ENCODE results near the gene ALOXE3.

Gene ALOXE3

DNA sequence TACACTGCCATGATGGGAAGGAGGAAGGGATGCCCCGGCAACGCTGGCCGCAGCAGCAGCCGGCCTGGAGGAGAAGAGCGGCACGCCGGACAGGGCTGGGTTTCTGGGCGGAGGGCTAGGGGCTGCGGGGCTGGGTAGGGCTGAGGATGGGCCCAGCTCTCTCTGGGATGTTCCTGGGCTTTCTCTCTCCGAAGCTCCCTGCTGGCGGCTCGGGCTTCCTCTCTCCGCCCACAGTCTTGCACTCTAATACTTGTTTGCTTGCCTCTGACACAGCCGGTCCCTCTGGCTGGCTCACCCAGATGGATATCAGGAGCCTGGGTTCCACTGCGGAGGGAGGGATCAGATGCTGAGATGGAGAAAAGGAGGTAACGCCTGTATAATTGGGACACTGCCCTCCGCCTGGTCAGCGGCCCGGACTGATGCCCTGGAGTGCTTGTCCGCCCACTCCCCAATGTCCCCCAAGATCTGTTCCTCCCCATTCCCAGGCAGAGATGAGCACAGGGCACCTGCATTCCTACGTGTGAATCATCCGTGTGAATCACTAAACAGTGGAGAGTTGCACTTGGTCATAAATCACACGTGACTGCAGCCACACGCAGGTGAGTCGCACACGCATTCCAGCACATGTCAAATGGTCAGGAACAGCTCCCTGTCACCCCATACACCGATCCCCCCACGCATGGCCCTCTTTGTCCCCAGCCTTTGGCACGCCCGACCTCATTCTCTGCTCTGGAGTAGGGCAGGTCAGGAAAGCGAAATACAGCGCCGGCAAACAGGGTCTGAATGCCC lies at the start of gene ALOXE3:
Gene ALOXE3, minus strand, starts transcription at position 535 of the 789 bp plus-strand sequence. Its CDS starts 524 bp downstream, at position 11.
- peak in 1 of 3 donors; percentile 19 for DNase-seq (ENCODE audit: low read depth in 2 of 3, low spot score in 1 of 3)

DNA sequence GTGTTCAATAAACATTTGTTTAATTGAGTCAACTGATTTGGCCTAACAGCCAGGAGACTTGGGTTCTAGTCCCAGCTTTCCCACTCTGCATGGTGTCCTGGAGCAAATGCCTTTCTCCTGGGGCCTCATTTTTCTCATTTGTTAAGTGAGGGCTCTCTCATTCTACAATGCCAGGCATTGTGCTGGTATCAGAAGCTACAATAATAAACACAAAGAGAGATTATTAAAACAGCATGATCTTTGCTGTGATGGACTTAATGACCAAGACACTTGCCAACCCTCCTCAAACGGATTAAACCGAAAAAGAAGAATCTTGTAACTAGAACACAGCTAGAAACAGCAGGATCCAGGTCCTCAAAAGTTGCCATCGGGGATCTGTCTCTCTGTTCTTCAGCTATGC lies 49.2 kb upstream of the ALOXE3 start:
- DNase-seq (ENCODE audit: low read depth in 2 of 3, low spot score in 1 of 3): no peak

DNA sequence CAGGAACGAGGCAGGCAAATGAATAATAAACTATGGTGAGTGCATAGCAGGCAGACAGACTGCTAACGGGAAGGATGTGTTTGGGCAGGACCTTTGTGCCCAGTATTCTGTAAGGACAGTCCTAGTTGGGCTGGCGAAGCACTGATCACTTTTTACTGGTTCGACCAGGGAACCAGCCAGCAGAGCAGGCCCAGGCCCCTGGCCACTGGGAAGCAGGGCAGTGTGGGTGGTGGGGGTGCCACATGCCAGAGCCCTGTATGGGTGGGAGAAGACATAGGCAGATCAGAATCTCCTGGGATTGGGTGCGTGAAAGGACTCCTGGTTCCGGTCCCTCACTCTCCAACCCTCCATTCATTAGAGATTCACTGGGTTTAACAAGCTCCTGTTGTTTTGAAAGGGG lies 48.4 kb upstream of the ALOXE3 start:
- DNase-seq (ENCODE audit: low read depth in 2 of 3, low spot score in 1 of 3): no peak

DNA sequence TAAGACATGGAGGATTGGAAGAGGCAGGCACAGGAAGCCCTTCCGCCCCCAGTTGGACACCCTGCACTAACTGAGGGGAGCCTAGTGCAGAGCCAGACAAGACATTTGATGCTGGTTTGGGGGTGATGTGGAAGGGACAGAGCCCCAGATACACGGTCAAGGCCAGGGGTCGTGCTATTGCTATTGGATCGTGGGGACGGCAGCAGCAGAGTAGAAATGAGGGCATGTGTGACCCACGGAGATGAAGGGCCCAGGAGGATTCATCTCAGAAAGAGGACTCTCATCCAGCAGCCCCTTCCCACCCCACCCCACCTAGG lies 46.5 kb upstream of the ALOXE3 start:
- no peak for DNase-seq (ENCODE audit: low read depth in 2 of 3, low spot score in 1 of 3)

DNA sequence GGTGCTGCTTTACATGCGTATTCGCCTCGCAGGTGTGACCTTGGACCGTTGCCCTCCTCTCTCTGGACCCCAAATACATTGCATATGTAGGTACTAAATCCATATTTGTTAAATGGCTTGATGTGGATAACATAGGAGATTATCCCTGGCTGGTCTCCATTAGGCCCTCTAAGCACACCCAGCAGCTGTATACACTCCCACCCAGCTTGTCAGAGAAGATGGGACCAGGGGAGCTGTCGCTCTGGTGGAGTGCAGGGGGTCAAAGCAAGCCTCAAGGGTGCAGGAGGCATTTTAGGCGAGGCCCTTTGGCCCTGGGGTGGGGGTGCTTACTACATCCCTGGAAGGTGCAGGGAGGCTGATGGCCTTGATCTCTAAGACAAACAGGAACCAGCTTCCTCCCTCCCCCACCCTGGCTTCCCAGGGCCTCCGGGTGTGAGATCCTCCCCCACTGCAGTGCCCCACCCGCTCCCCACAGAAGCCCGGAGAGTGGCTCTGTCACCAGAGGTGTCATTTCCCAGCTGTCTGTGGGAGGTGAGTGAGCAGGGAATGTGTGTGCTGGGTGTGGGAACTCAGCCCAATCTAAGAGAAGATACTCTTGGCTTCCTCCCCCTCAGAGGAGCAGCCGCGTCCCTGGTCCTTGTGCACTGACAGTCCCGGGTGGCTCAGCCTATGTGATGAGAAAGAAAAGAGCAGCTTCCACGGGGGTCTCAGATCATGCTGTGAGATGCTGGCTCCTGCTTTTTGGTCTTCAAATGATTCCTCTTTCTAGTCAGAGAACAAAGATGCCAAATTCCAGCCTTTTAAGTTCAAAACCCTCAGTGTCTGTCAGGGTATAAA lies 45.9 kb upstream of the ALOXE3 start:
- DNase-seq (ENCODE audit: low read depth in 2 of 3, low spot score in 1 of 3): peak; percentile 70 to 75 (median 70)

DNA sequence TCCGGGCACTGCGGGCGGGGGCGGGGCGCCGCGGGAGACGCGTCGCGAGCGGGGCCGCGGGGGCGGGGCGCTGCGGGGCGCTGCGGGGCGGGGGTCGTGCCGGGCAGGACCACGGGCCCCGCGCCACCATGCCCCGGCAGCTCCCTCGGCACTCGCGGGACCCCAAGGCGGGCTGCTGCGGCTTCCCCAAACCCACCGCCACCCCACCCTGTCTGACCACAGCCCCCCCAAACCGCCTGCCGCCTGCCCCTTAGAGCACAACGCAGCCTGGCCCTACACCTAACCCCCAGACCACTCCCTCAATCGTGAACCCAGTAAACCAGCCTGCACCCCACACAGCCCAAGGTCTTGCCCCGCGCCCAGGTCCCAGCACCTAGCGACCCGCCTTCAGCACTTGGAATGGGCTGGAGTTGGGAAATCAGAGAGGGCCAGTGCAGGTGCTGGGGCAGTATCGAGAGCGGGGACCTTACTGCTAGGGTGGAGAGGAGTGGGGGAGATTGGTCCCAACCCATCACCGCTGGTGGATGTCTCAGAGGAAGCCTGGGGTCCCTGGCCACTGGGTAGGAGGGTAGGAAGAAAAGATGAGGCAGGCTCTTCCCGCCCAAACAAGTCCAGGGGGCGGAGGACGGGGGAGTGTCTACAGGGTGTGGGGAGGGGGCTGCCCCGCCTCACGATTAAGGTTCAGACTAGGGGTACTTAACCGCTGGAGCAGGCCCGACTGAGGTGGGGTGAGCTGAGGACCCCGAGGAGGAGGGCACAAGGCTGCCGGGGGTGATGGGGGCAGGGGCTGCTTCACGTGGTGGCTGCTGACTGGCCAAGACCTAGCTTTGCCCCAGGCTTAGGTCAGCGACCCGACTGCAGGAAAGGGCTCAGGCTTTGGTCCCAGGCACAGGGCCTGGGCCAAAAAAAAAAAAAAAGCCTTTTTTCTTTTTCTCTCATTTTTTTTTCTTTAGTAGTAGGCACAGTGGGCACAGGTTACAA lies 45.0 kb upstream of the ALOXE3 start:
- no peak for DNase-seq (ENCODE audit: low read depth in 2 of 3, low spot score in 1 of 3)

DNA sequence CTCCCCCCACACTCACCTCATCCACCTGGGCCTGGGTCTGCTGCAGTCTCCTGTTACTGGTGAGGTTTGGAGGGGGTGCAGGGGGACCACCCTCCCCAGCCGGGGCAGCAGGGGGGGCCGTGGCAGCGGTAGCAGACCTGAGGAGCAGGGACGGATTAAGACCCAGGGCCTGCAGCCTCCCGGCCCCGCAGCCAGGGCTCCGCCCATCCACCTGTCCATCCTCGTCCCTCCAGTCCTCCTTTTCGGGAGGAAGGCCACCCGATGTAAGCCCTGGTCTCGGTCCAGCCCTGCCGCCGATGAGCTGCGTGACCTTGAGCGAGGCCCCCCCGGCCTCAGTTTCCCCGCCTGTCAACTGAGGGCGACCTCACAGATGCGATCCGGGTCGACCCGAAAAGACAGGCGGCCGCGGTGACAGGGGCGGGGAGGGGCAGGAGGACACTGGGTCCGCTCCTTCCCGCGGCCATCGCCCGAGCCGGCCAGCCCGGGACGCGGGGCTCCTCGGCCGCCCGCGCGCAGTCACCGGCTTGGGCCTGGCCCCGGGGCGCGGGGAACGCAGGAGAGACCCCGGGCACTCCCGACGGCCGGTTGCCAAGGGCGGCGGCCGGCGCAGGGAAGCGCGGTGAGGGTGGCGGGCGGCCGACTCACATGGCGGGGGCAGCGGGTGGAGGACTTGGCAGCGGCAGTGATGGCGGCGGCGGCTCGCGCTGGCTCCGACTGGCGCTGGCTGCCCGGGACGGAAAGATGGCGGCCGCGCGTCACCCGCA lies 44.1 kb upstream of the ALOXE3 start, which contains the start of gene VAMP2:
Gene VAMP2, minus strand, starts transcription at position 716 of the 764 bp plus-strand sequence. Its CDS starts 69 bp downstream, at position 647.
- peak in 1 of 3 donors; percentile 75 for DNase-seq (ENCODE audit: low read depth in 2 of 3, low spot score in 1 of 3)

DNA sequence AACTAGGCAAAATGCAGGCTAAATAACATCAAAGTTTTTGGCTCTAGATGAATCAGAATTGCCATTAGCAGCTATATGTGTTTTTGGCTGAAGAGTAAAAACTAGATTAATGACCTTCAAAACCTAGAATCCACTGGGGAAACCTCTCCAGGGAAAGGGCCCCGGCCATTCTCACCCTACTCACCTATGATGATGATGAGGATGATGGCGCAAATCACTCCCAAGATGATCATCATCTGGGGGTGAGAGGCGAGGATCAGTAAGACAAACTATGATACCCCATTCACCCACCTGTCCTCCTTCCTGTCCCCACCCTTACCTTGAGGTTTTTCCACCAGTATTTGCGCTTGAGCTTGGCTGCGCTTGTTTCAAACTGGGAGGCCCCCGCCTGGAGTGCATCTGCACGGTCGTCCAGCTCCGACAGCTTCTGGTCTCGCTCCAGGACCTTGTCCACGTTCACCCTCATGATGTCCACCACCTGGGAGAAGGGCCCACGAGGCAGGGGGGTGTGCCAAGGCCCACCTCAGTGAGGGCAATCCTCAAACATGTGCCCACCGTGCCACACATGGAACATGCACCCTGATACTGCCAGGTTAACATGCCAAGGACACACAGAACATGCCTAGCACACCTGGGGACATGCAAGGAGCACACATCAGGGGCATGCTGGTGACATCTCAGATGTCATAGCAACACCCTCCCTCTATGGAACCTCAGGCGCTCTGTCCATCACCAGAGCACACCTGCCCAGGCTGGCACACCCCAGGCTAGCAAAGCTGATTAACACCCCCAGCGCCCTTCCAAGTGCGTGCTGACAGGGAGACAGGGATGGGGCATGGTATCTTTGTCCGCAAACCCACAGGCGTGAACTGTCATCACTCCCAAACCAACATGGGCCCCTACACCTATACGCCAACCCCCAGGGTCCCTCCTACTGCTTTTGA lies 43.2 kb upstream of the ALOXE3 start:
- no peak for DNase-seq (ENCODE audit: low read depth in 2 of 3, low spot score in 1 of 3)

DNA sequence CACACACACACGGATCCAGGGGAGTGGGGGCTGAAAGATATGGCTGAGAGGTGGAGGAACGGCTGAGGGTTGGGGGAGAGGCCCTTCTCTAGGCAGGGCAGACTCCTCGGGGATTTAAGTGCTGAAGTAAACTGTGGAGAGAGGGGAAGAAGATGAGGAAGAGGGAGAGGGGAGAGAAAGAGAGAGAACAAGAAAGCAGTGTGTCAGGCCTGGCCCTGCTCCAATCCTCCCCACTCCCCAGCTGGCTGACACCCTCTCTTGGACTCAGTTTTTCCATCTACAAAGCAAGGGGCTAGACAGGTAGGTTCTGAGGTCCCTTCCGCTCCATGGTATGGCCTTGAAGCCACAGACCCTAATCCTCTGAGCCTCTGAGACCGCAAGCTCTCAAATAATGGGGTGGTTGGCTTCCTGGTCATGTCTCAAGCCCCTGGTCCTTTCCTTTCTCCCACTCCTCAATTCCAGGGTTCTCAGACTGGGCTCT lies 42.5 kb upstream of the ALOXE3 start:
- DNase-seq (ENCODE audit: low read depth in 2 of 3, low spot score in 1 of 3): no peak

DNA sequence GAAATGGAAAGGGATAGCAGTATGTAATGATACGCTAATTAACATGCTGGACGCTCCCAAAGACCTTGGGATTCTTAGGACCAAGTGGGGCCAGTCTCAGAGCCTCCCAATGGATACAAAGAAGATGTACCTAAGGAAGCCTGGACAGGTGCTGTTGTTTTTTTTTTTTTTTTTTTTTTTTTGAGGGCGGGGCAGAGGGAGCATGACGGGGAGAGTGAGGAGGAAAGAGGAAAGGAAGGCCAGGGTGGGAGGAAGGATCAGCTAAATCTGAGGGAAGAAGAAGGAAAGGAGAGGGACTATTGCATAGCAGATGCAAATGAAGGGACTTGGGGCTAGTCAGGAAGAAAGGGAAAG lies 41.9 kb upstream of the ALOXE3 start:
- DNase-seq (ENCODE audit: low read depth in 2 of 3, low spot score in 1 of 3): no peak

DNA sequence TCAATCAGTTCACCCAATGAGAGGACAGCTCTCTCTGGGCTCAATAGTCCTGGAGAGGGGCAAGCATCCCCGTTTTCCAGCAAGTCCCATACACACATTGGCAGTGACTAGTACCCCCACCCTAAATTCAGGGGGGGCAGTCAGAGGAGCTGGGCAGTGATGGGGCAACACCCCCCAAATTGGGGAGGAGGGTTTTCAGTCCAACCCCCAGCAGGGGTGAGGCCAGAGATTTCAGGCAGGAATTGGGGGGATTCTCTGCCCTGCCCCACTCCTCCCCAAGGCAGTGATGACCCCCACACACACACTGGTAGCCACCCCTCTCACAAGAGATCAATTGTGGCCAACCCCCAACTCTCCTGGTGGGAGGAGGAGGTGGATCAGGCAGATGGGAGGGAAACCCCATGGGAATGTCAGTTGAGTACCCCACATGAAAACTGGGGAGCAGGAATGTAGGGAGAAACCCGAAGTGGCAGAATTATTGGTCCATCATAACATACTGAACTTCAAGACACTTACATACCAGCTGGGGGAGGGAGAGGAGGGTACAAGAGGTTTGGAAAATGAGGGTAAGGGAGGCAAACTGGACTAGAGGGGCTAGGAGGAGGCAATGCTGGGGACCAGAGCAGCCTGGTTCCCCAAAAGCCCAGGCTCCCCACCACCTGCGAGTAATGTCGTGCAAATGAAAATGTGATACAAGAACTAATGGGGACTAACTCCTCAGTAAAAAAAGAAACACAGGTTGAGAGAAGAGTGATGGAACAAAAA lies 41.3 kb upstream of the ALOXE3 start:
- DNase-seq (ENCODE audit: low read depth in 2 of 3, low spot score in 1 of 3): no peak

DNA sequence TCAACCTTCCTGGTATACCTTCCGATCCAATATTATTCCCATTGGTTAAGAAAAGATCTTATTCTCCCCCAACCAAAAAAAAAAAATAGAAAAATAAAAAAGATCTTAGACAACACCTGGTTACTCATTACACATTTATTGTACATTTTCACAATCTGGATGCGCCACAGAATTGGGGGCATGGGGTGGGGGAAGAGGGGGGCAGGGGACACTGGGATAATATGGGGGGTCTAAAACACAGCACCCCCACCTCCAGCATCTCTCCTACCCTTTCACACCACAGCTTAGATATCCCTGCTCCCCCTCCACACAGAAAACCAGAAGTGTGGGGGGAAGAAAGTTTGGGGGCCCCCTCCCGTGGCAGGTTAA lies 40.7 kb upstream of the ALOXE3 start:
- DNase-seq (ENCODE audit: low read depth in 2 of 3, low spot score in 1 of 3): no peak

DNA sequence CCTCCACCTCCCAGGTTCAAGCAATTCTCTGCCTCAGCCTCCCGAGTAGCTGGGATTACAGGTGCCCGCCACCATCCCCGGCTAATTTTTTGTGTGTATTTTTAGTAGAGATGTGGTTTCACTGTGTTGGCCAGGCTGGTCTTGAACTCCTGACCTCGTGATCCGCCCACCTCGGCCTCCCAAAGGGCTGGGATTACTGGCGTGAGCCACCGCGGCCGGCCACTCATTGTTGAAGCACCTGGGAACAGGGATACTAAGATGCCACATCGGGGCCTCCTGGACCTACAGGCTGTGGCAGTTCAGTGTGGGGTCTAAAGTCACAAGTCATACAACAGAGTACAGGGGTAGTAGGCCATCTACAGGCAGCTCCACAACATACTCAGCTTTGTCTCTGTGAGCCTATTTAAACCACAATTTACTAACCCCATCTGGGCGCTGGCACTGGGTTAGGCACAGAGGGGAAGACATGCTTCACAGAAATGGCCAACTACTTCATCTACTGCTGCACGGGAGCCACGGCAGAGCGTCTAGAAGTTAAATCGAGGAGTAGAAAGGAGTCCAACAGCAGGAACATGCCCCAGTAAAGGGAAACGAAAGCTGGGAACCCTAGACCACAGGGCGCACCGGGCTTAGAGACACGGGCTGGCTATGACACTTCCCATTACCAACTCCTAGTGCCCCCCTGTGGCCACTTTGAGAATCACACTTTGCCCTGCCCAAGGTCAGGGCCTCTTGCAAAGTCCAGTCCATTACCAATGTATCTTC lies 40.1 kb upstream of the ALOXE3 start:
- DNase-seq (ENCODE audit: low read depth in 2 of 3, low spot score in 1 of 3): peak; percentile 77 to 96 (median 81)

DNA sequence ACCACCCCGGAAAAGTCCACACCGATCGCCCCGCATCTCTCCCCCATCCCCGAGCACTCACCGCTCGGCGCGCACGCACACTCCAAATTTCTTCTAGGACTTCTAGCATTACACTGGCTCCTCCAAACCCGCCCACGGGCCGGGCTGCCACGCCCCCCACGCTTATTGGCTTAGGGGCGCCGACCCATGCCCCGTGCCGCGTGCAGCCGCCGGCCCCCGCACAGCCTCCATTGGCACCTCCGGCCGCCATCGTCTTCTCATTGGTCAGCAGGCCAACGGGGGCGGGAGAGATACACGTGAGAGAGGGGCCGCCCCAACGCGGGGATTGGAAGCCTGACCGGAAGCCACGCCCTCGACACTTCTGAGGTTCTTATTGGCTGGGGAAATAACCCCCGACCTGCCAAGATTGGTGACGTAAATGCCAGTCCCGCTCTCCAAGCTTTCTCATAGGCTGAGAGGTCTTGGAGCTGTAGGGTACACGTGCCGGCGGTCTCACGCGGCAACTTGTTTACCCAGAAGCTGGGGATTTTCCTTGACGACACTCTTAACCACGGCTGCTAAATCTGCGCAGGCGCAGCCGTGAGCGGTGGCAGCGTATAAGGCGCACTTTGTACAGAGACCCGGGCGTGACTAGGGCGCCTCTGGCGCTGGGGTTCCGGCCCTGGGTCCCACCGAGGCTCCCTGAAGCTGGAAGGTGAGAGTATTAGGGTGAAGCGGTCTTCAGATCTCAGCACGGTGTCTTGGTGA lies 38.1 kb upstream of the ALOXE3 start:
- peak; percentile 99 to 100 (median 100) for DNase-seq (ENCODE audit: low read depth in 2 of 3, low spot score in 1 of 3)

DNA sequence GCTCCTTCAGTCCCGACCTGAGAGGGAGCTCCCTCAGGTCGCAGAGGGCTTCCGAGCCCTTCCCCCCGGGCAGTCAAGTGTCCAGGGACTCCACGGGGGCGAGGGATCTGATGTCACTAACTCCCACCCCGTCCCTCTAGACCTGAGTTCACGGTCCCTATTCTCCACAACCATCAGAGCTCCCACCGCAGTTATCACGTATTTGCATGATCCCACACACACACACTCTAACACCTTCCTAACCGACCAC lies 37.6 kb upstream of the ALOXE3 start:
- DNase-seq (ENCODE audit: low read depth in 2 of 3, low spot score in 1 of 3): no peak

DNA sequence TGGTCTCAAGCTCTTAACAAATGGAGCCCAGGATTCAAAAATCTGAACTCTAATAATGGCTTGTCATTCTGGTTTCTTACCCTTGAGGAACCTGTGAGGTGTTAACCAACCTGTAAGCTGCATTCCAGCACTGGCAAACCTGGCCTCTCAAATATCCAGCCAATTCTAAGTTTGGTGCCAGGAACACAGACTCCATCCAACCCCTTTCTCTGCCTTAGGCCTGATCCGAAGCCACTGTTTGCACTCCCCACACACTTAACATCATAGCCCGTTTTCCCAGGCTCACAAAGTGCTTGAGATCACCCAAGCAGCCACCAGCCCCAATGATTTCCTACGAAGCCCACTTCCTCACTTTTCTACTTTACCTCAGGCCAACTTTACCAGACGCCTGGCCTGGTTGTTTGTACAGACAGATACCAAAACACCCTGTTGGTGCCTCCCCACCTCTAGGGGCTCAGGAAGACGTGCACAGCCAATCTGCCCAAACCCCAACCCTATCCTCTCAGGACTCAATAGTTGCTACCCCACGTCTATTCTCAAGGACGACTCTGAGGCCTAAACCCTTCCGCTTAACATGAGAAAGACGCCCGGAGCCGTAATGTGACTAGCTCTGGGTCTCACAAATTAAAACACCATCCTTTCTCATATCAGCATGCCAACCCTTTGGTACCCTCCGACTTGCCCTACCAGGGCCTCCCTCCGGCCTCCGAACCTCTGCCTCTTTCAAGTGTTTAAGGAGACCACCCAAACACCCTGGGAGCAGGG lies 37.1 kb upstream of the ALOXE3 start:
- no peak for DNase-seq (ENCODE audit: low read depth in 2 of 3, low spot score in 1 of 3)
